Fibroblast of the aortic adventitia (primary cell): ENCODE measurements around the gene DRAP1. TPM values are rescaled to one million over a fixed set of nuclear protein-coding genes. Genes with fewer than 3 reads are reported as not detected.

Experiments used
- DNase-seq: peaks from one replicate; pipeline ENCODE4 v3.0.0-alpha.2; 2010; ENCODE audit warnings: low read depth
- H3K4me3 ChIP-seq: 2 replicates; pipeline ENCODE4 v1.5.1; 2011; ENCODE audit warnings: low read depth, mild to moderate bottlenecking, control low read depth, low read length, moderate library complexity
- total RNA-seq: library from RNA; depleted of rRNA; stranded (reverse); fragments of >200 nt; gene quantifications from 2 replicates; pipeline ENCODE4 v1.2.3, GENCODE V29; 2012; ENCODE audit warnings: low replicate concordance
- TF ChIP-seq, protein P1 (sequence below): IDR thresholded peaks from 2 replicates; pipeline ENCODE4 v1.5.1; 2011; ENCODE audit warnings: mild to moderate bottlenecking, low read length, control low read depth, inconsistent platforms; ENCODE audit not compliant: insufficient read depth

Gene DRAP1, protein sequence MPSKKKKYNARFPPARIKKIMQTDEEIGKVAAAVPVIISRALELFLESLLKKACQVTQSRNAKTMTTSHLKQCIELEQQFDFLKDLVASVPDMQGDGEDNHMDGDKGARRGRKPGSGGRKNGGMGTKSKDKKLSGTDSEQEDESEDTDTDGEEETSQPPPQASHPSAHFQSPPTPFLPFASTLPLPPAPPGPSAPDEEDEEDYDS
- total RNA-seq, result 155 and 317 TPM in 2 replicates

DNA sequence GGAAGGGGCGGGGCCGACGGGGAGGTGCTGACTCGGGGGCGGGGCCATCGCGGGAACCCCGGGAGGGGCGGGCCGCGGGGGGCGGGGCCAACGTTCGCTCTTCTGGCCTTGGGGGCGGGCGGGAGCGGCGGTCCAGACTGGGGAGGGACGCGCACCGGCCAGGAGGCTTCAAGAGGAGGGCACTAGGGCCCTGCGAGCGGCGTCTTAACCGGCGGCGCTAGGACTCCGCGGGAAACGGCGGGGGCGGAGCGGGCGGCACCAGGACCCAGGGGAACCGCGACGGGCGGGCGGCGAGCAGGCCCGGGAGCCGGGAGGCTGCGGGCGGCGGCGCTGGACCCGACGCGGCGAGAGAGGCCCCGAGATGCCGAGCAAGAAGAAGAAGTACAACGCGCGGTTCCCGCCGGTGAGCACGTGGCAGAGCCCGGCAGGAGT, at the start of gene DRAP1:
TSS of gene DRAP1 (plus strand) at position 286 of the 432 bp plus-strand sequence. CDS start at position 362, 76 bp downstream.
- peak; percentile 97 for DNase-seq
- peak within 1 kb of the TSS; percentile 92 for H3K4me3 ChIP-seq
- TF ChIP-seq, protein P1, sequence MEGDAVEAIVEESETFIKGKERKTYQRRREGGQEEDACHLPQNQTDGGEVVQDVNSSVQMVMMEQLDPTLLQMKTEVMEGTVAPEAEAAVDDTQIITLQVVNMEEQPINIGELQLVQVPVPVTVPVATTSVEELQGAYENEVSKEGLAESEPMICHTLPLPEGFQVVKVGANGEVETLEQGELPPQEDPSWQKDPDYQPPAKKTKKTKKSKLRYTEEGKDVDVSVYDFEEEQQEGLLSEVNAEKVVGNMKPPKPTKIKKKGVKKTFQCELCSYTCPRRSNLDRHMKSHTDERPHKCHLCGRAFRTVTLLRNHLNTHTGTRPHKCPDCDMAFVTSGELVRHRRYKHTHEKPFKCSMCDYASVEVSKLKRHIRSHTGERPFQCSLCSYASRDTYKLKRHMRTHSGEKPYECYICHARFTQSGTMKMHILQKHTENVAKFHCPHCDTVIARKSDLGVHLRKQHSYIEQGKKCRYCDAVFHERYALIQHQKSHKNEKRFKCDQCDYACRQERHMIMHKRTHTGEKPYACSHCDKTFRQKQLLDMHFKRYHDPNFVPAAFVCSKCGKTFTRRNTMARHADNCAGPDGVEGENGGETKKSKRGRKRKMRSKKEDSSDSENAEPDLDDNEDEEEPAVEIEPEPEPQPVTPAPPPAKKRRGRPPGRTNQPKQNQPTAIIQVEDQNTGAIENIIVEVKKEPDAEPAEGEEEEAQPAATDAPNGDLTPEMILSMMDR, result no peak

DNA sequence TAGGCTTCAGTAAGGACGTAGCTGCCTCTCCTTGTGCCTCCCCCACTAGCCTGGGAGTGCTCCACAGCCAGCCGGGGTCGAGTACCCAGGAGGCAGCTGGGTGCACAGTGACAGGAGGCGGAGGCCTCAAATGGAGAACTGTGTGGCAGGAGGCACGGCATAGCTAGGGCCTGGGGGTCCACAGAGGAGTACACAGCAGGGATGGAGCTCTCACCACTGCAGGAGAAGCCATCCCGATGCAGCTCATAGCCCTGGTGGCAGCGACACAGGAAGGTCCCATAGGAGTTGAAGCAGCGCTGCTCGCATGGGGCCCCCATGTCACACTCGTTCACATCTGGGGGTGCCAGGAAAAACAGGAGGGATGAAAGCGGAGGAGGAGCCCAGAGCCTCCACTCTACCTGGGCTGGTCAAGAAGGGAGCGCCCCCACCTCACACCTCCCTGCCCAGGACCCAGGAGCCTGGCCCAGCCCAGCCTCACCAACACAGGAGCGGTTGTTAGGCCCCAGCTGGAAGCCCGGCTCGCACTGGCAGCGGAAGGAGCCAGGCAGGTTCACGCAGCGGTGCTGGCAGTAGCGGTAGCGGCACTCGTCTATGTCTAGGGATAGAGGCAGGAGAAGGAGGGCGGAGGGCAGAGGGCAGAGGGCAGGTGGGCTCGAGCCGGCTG, 49.5 kb upstream of the DRAP1 start:
- H3K4me3 ChIP-seq, result no peak overlapping the region
- TF ChIP-seq, protein P1, result no peak
- no peak for DNase-seq

DNA sequence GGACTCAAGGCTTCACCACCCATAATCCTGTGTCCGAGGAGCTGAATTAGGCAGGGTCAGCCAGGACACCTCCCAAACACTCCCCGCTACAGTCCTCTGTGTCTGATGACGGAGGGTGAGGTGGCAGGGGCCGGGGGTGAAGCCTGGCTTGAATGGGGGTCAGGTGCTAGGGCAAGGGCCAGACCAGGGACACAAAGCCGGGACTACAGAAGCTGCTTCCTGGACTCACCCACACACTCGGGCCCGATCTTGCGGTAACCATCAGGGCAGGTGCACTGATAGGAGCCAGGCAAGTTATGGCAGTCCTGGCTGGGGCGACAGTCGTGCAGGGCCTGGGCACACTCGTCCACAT, 48.9 kb upstream of the DRAP1 start:
- H3K4me3 ChIP-seq, result no peak overlapping the region
- no peak for DNase-seq
- TF ChIP-seq, protein P1, result no peak

DNA sequence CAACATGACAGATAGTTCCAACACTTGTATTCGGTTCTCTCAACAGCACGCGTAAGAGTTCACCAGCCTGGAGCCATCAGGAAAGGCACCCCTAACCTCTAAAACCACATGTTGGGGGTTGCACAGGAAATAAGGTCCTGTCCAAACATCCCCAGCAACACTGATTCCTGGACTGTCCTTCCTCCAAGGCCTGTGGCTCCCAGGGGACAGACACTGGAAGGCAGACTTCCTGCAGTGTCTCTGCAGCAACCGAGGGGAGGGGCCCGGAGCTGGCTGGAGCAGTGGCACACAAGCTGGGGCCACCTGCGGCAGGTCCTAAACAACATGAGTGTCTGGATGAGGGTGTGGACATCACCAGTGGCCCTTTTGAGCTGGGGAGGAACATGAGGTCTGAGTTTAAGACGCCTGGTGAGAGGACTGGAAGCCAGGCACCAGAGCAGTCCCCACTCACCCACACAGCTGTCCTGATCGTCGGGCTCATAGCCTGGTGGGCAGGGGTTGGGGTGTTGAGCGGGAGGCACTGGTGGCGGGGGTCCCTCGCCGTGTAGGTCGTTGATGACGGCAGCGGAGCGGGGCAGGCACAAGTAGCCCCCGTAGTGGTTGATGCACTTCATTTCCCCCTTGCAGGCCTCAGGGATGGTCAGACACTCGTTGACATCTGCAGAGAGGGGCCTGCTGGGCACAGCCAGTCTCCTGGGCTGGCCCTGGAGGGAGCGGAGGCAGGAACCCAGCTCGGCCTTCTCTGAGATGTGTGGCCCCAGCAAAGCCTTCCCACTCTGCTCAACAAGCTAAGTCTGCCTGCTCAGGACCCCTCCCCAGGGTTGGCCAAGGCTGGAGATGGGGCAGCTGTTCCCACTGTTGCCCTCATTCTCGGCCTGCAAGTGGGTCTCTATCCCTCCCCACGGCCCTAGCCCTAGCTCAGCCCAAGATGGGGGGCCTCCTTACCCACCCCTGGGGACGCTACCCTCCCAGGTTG, 48.2 kb upstream of the DRAP1 start:
- peak overlapping the region; percentile 67 for H3K4me3 ChIP-seq
- TF ChIP-seq, protein P1, result no peak
- DNase-seq, result no peak

DNA sequence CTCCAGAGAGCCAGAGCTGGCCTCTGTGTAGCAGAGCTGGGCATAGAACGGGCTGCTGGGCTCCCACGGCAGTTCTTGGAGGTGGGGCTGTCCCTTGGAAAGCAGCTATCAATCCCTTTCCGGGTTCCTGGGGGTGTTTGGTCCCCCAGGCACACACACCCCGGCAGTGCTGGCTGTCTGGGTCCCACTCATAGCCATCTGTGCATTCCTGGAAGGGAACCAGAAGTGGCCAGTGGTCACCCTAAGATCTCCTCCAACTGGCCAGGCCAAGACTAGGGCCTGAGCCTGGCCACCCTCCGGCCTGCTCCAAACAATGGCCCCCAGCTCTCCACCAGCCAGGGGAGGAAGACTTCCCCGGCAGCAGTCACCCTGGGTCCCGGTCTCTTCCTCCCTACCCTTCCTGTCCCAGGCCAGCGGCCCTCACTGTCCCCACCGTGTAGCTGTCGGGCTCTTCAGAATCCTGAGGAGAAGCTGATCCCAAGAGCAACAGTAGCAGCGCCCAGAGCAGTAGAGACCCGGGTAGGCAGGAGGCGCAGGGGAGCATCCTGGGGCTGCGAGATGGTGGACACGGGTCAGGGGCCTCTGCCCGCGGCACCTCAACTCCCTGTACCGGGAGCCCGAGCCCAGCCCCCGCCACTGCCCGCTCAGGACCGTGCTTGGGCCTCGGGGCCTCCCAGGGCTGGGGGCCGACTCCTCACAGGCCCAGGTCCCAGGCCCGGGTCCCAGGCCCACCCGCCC, 47.2 kb upstream of the DRAP1 start:
- peak overlapping the region; percentile 67 for H3K4me3 ChIP-seq
- TF ChIP-seq, protein P1, result peak; percentile 43
- DNase-seq, result no peak
